B cell (primary cell): Measurements from ENCODE around the gene ANAPC2. TPM values are rescaled to one million over a fixed set of nuclear protein-coding genes. Genes with fewer than 3 reads are reported as not detected.

Experiments
- ATAC-seq: fragments of 200-7000 bp; cut with Tn5 transposase; one replicate; pipeline ENCODE4 v1.10.0; 2021; ENCODE audit warnings: low read depth, mild to moderate bottlenecking, moderate number of reproducible peaks, moderate library complexity
- CTCF ChIA-PET: fragments of 350-600 bp; sonication (Branson Sonifier 250); formaldehyde crosslinking; loops from one replicate; lab custom pipeline; 2021; ENCODE audit warnings: antibody characterized with exemption, inconsistent platforms; lab: Charles Lee
- POLR2A ChIA-PET: fragments of 350-600 bp; sonication (Branson Sonifier 250); formaldehyde crosslinking; loops from one replicate; lab custom pipeline; 2021; ENCODE audit warnings: antibody characterized with exemption; lab: Charles Lee
- DNase-seq: peaks from one replicate; pipeline ENCODE4 v3.0.0; 2013
- H2AFZ ChIP-seq: 2 replicates; pipeline ENCODE4 v1.6.1; 2012; ENCODE audit warnings: mild to moderate bottlenecking, low read depth, low read length; ENCODE audit not compliant: insufficient read depth, poor library complexity, severe bottlenecking
- H3K27ac ChIP-seq, 2 donors: 1 replicate in 1 of 2; 2 replicates in 1 of 2; pipeline ENCODE4 v1.5.1; 2012 to 2013; ENCODE audit warnings: low read length in 2 of 2, mild to moderate bottlenecking in 2 of 2, moderate library complexity in 1 of 2
- H3K27me3 ChIP-seq, 4 experiments: fragments of 200-600 bp in 1 of 4; sonication (generic) in 1 of 4; replicated peaks in 1 of 4; 1 replicate in 2 of 4; 2 replicates in 2 of 4; pipeline versions ENCODE4 v1.6.1 to v1.7.0; 2013 to 2016; ENCODE audit warnings: low read length in 3 of 4, mild to moderate bottlenecking in 2 of 4, mixed read lengths in 1 of 4, moderate library complexity in 1 of 4; ENCODE audit not compliant: insufficient read depth in 4 of 4, control insufficient read depth in 3 of 4; ENCODE audit errors: control extremely low read depth in 1 of 4
- H3K36me3 ChIP-seq, 2 experiments: replicated peaks in 1 of 2; 1 replicate in 1 of 2; 2 replicates in 1 of 2; pipeline versions ENCODE4 v1.6.1 to v1.7.1; 2013; ENCODE audit warnings: low read length in 1 of 2; ENCODE audit not compliant: insufficient read depth in 2 of 2, control insufficient read depth in 1 of 2; ENCODE audit errors: control extremely low read depth in 1 of 2, extremely low read depth in 1 of 2
- H3K4me1 ChIP-seq, 2 donors: fragments of 200-600 bp in 1 of 2; sonication (generic) in 1 of 2; 1 replicate in 1 of 2; 2 replicates in 1 of 2; pipeline versions ENCODE4 v1.5.1 to v1.6.1; 2013 to 2017; ENCODE audit warnings: low read length in 2 of 2; ENCODE audit not compliant: control insufficient read depth in 2 of 2, insufficient read depth in 2 of 2
- H3K4me2 ChIP-seq: replicated peaks from 2 replicates; pipeline ENCODE3; 2012; ENCODE audit warnings: mild to moderate bottlenecking, low read depth, low read length; ENCODE audit not compliant: poor library complexity, severe bottlenecking
- H3K4me3 ChIP-seq, 5 experiments: fragments of 200-600 bp in 1 of 5; sonication (generic) in 1 of 5; 1 replicate in 3 of 5; 2 replicates in 2 of 5; pipeline versions ENCODE4 v1.5.1 to v1.7.0; 2011 to 2016; ENCODE audit warnings: low read length in 4 of 5, mild to moderate bottlenecking in 4 of 5, low read depth in 2 of 5, control low read depth in 1 of 5, moderate library complexity in 1 of 5; ENCODE audit not compliant: insufficient read depth in 1 of 5; ENCODE audit errors: control extremely low read depth in 1 of 5, extremely low read depth in 1 of 5
- H3K79me2 ChIP-seq: fragments of 200-600 bp; sonication (generic); one replicate; pipeline ENCODE4 v1.6.0; 2016; ENCODE audit warnings: low read length; ENCODE audit not compliant: control insufficient read depth, insufficient read depth
- H3K9ac ChIP-seq: fragments of 200-600 bp; sonication (generic); 2 replicates; pipeline ENCODE4 v1.6.1; 2017; ENCODE audit warnings: mild to moderate bottlenecking, low read length, moderate library complexity
- H3K9me3 ChIP-seq, 3 donors: one replicate each; pipeline versions ENCODE4 v1.6.1 to v1.7.1; 2013; ENCODE audit warnings: low read length in 2 of 3; ENCODE audit not compliant: control insufficient read depth in 2 of 3, insufficient read depth in 1 of 3; ENCODE audit errors: control extremely low read depth in 1 of 3
- H4K20me1 ChIP-seq: 2 replicates; pipeline ENCODE4 v1.6.0; 2012; ENCODE audit warnings: mild to moderate bottlenecking, low read length; ENCODE audit not compliant: insufficient read depth, control insufficient read depth, poor library complexity, severe bottlenecking
- H3K27ac Mint-ChIP-seq: one replicate; pipeline ENCODE4 v1.8.0; 2021; ENCODE audit warnings: mixed read lengths
- H3K27me3 Mint-ChIP-seq: one replicate; pipeline ENCODE4 v1.8.0; 2021; ENCODE audit warnings: mixed read lengths
- H3K4me1 Mint-ChIP-seq: one replicate; pipeline ENCODE4 v1.8.0; 2021; ENCODE audit warnings: mixed read lengths
- H3K4me3 Mint-ChIP-seq: one replicate; pipeline ENCODE4 v1.8.0; 2021; ENCODE audit warnings: mixed read lengths
- H3K9me3 Mint-ChIP-seq: one replicate; pipeline ENCODE4 v1.8.0; 2022; ENCODE audit warnings: mixed read lengths; ENCODE audit not compliant: insufficient read depth
- EZH2 ChIP-seq: IDR thresholded peaks from 2 replicates; pipeline ENCODE4 v1.6.1; 2012; ENCODE audit warnings: borderline replicate concordance, low read depth, mild to moderate bottlenecking, moderate library complexity, low read length; ENCODE audit not compliant: insufficient read depth, poor library complexity, severe bottlenecking
- WGBS: methylation state at CpG from one replicate; pipeline ENCODE4 v1.1.5; 2013; ENCODE audit warnings: missing lambda C conversion rate; ENCODE audit not compliant: insufficient coverage; 5-methylcytosine and 5-hydroxymethylcytosine counted together
- intact Hi-C: fragments of 100-400 bp; cut with micrococcal nuclease; formaldehyde crosslinking; loops from one replicate; pipeline ENCODE4 v1.10.0; 2022
- polyA plus RNA-seq: library from polyadenylated mRNA; depleted of rRNA; stranded (reverse); fragments of >200 nt; gene quantifications from 2 replicates; pipeline ENCODE4 v1.2.3, GENCODE V29; 2012
- total RNA-seq, 2 donors: library from RNA; stranded (reverse); fragments of 120-200 nt in 1 of 2; gene quantifications; 1 replicate in 1 of 2; 2 replicates in 1 of 2; pipeline versions ENCODE4 v1.2.3 to v1.2.4, GENCODE V29; 2013 to 2022
- TF ChIP-seq, protein P1 (sequence below): fragments of 200-600 bp; IDR thresholded peaks from one replicate; pipeline ENCODE4 v1.8.0; 2022; ENCODE audit warnings: antibody characterized with exemption, mild to moderate bottlenecking

ANAPC2 gene
- total and polyA plus RNA-seq, 2 donors (not counting 1 experiment from before 2014, with no cell fraction given), result 121 to 127 TPM

DNA sequence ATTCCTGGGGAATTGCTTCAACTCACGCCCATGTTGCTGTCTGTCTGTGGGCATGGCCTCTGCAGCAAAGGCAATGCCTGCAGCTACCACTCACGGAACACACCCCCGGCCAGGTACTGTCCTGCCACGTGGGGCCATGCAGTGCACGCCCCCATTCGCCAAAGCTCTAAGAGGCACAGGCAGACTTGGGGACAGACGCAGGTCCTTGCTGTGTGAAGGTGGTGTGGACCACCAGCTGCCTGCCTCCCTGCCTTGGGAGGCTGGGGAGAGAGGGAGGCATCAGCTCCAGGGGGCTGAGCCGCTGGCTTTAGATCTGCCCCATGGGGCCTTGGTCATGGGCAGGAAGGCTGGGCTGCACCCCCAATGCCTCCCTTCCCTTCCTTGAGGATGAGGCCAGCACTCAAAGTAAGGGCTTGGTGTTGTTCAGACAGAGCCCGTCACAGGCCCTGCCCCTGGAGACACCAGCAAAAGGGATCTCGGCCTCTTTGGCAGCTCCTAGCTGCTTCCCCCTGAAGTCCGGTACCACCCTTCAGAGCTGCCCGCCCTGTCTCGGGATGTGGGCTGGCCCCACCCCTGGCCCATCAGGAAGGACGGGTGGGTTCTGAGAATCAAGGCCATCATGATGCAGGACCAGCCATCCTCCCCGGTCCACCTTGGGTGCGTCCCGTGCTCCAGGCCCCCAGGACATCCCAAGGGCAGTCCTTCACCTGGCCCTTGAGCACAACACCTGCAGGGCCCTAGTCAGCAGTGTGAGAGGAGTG is 47.1 kb downstream of the ANAPC2 start:
- H4K20me1 ChIP-seq, result no peaks in the 10 kb centered on the region
- H3K4me3 ChIP-seq, result no peak overlapping the region
- POLR2A ChIA-PET, result no interaction called here
- ATAC-seq, result no peak
- DNase-seq, result no peak
- no peaks in the 10 kb centered on the region for H3K79me2 ChIP-seq
- no peak overlapping the region for H2AFZ ChIP-seq
- peaks cover 11 to 14% of the 10 kb centered on the region in 2 donors for H3K4me1 ChIP-seq
- peaks cover 0 to 33% (median 0%) of the 10 kb centered on the region in 3 donors for H3K9me3 ChIP-seq
- H3K36me3 ChIP-seq, result no peaks in the 10 kb centered on the region
- peaks cover 0 to 76% (median 33%) of the 10 kb centered on the region in 4 experiments for H3K27me3 ChIP-seq
- WGBS, result 86% methylated on average over 17 of the region's 17 CpGs
- no peak overlapping the region for H3K27ac ChIP-seq
- Mint-ChIP-seq H3K9me3 (no peaks in the 10 kb centered on the region), H3K4me1 (no peaks in the 10 kb centered on the region), H3K27me3 (peaks cover 49% of the 10 kb centered on the region), H3K4me3 (no peak overlapping the region), H3K27ac (no peak overlapping the region)
- TF ChIP-seq EZH2, result no peak
- TF ChIP-seq, protein P1, sequence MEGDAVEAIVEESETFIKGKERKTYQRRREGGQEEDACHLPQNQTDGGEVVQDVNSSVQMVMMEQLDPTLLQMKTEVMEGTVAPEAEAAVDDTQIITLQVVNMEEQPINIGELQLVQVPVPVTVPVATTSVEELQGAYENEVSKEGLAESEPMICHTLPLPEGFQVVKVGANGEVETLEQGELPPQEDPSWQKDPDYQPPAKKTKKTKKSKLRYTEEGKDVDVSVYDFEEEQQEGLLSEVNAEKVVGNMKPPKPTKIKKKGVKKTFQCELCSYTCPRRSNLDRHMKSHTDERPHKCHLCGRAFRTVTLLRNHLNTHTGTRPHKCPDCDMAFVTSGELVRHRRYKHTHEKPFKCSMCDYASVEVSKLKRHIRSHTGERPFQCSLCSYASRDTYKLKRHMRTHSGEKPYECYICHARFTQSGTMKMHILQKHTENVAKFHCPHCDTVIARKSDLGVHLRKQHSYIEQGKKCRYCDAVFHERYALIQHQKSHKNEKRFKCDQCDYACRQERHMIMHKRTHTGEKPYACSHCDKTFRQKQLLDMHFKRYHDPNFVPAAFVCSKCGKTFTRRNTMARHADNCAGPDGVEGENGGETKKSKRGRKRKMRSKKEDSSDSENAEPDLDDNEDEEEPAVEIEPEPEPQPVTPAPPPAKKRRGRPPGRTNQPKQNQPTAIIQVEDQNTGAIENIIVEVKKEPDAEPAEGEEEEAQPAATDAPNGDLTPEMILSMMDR, result no peak
- no peak overlapping the region for H3K9ac ChIP-seq
- no peak overlapping the region for H3K4me2 ChIP-seq
- intact Hi-C loops, result no loop called here
- CTCF ChIA-PET, result interaction anchor here (1.0 to 1.7 kb wide), 3 partner anchors 10 to 95 kb away, joined by 3 to 5 read pairs (median 3); partner anchors contain the start of gene NPDC1
